GM18868 (cell line): ENCODE measurements around the gene ZNF318.
A peak's percentile ranks its signal among the peaks of the same experiment; 100 is the strongest.
"Not testable (repeated sequence)": the region's sequence is repeated elsewhere in the genome, so short reads cannot be mapped to it uniquely, and the experiment has no call there.

ENCODE experiments used
- ATAC-seq: cut with Tn5 transposase; IDR thresholded peaks from one replicate; pipeline ENCODE4 v1.9.1; 2021; ENCODE audit warnings: mild to moderate bottlenecking, moderate library complexity; ENCODE audit not compliant: unreplicated experiment

ZNF318 gene

DNA sequence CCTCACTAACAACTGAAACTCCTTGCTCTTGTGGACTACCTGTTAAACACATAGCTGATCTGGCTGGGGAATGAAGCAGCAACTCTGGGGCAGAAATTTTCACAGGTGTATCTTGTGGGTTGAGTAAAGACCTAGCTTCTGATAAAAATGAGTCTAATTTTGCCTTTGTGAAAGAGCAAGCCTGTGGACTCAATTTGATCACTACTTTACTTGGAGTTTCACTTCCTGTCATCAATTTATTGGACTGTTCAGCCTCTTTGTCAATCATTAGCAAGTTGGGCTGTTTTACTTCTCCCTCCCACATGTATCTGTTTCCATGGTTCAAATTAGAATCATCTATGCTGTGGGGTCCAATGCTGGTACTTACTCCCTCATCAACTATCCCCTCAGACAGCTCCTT, 31.2 kb downstream of the ZNF318 start:
- no peak for ATAC-seq

GRCh38 chr6:43336382-43336781, 33.1 kb downstream of the ZNF318 start:
- no peak for ATAC-seq

GRCh38 chr6:43335469-43335868, 34.0 kb downstream of the ZNF318 start:
- ATAC-seq, result no peak

GRCh38 chr6:43334466-43335095, 34.9 kb downstream of the ZNF318 start:
- ATAC-seq, result no peak

- ATAC-seq, result no peak
Measured at GRCh38 chr6:43331891-43332290, 37.6 kb downstream of the ZNF318 start.

DNA sequence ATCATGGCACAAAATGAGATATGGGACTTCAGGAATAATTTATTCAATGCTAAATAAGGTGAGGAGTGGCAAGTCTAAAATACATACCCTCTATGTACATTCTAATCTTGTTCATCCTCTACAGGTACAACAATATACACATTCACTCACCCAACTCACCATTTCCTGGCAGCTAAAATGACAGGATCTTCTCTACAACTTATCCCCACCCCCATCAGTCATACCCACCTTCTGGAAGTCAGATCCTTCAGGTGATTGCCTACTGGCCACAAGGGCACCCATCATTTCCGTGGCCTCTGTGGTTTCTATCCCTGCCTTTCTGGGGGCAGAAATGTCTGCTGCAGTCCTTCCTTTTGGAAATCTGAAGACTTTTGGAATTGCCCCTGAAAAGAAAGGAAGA, 38.0 kb downstream of the ZNF318 start:
- no peak for ATAC-seq

DNA sequence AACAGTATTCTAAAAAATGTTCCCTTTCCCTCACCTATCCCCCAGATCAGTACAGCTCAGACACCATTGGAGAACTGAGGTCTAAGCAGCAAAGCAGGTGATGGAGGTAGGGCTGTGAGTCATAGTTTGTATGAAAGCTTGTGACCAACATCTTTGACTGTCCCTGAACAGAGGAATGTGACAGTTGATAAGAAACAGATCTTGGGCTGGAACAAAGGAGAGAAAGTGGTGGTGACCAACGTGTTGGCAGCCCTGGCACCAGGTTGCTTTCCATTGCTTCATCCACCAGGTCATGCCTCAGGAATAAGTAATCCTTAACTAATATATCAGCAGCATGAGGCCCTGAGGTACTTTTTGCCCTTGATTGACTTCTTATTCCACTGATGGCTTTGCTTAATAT, 40.9 kb downstream of the ZNF318 start:
- no peak for ATAC-seq

DNA sequence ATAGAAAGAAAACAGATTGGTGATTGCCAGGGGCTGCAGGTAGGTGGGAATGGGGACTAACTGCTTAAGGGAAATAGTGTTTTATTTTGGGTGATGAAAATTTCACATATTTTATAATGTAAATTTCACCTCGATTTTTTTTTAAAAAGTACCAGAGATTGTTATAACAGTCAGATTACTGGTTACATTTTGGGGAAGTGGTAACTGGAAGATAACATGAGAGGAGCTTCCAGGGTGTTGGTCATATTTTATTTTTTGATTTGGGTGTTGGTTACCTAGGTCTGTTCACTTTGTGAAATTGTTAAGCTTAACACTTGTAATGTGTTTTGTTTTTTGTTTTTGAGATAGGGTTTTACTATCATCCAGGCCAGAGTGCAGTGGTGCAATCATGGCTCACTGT, 43.6 kb downstream of the ZNF318 start:
- ATAC-seq, result no peak

DNA sequence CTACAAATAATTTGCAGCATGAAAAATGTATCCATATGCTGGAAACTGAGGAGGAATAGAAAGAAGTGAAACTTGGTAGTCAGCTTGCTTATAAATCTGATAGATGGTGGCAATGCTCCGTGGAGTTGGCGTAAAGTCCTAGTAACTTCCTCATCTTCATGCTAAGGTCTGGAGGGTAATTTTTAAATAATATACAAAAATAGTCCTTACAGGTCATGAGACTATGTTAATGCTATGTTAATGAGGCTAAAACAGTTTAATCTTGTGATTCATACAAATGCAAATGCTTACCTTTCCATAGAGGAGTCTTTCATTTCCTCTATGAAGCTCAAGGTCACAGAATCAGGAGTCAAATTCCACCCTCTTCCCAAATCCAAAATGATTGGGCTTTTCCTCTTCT, 51.4 kb downstream of the ZNF318 start:
- ATAC-seq, result no peak

DNA sequence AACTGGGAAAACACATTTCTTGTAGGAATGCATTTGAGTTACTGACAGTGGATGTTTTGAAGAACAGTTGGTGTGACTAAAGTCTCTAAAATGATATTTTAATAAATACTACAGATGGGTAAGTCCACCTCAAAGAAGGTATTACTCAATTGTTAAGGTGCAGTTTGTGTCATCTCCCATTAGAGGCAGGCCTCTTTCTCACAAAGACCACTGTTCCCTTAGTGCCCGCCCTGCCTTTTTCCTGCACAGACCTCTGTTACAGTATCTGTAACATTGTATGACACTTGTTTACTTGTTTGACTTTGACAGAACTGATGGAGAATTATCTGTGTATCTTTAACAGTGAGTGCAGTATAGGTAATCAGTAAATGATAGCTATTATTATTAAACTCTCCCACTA, 55.6 kb downstream of the ZNF318 start:
- ATAC-seq, result no peak

DNA sequence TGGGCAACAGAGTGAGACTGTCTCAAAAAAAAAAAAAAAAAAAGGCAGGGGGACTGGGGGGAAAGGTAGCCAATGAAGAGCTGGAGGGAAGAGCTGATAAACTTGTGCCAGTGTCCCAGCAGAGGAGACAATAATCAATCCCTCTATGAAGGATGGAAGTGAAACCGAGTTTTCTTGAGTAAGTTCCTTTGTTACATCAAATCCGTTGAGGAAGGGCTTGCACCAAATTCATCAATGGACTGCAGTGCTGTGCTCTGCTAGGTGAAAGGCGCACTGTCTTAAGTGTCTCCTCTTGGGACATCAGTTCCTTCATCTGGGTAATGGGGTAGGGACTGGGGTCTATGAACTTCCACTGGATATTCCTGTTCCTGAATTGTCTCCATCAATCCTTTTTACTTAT, 57.8 kb downstream of the ZNF318 start:
- ATAC-seq, result no peak

DNA sequence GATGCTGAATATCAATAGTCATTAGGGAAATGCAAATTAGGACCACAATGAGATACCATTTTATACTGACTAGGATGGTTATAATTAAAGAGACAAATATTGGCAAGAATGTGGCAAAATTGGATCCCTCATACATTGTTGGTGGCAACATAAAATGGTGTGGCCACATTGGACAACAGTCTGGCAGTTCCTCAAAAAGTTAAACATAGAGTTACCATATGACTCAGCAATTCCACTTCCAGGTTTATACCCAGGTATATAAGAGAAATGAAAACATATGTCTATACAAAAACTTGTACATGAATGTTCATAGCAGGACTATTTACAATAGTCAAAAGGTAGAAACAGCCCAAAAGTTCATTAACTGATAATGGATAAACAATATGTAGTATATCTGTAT, 58.8 kb downstream of the ZNF318 start:
- ATAC-seq, result no peak

- no peak for ATAC-seq
Measured at GRCh38 chr6:43310134-43310533, 59.3 kb downstream of the ZNF318 start.

- no peak for ATAC-seq
Measured at GRCh38 chr6:43308990-43309477, 60.4 kb downstream of the ZNF318 start.

DNA sequence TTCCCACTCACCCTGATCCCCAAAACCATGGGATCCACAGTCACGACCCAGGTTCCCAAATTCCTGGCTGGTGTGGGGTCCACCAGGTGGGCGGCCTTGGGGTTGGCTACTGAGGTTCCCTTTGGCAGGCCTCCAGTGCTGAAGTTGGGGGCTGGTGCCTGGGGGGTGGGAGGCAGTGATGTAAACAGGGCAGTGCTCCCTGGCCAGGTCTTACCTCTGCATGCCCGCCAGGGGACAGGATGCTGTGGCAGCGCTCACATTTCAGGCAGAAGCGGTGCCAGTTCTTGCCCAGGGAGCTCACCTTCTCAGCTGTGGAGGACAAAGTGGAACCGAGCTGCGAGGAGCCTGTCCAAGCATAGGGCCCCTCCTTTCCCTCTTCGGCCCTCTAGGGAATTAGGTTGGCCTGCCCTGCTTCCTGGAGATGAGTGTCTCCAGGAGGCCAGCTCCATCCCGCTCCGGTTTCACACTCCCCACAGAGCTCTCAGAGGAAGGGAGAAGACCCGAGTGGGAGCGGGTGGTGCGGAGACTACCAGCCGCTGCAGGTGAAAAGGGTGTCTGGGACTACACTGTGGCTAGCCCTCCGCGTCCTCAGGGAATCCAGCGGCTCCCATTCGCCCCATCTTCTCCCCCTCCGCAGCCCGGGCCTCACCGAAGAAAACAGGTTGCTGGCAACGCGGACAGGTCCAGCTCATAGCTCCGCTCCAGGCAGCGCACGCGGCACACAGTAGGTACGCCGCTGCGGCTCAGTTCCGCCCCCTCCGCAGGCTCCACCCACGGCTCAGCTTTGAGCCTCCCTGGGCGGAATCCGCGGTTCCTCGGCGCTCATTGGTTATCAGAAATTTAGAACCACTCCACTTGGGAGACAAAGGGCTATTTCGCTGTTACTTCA, 61.1 kb downstream of the ZNF318 start, which contains the start of gene CRIP3:
Gene CRIP3 (minus strand): TSS at position 726 of the 889 bp plus-strand sequence. CDS start 34 bp downstream, at position 692.
- ATAC-seq, result peak; percentile 55

GRCh38 chr6:43307451-43308100, 61.9 kb downstream of the ZNF318 start:
- no peak for ATAC-seq

GRCh38 chr6:43306086-43306485, 63.4 kb downstream of the ZNF318 start:
- no peak for ATAC-seq

DNA sequence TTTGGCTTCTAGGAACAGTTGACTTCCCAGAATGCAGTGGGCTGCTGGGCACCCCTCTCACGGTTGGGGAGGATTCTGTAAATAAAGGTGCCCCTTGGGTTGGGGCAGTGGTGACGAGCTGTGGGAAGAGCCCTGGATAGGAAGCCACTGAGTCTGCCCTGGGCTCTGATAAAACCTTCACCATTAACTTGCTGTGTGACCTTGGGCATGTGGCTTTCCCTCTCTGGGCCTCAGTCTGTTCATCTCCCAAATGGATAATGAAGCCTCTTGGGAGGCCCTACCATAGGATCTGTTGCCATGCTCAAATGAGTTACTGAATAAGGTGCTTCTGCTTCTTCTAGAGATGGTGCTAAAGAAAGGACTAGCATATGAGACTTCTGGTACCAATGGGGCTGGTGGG, 64.6 kb downstream of the ZNF318 start:
- ATAC-seq, result no peak

DNA sequence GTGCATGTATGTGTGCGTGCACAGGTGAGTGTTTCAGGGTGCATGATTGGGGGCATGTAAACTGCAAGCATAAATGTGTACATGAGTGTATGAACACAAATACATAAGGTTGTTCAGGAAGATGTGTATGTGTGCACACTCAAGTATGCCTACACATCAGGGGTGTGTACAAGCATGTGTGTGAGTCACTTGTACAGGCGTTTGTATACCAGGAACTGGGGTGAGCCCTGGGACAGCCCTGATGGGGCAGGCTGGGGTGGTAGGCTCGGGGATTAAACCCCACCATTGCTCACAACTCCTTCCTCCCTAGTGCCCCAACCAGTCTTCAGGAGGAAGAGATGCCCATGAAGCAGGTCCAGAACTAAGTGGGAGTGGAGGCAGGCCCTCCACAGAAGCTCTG, 65.1 kb downstream of the ZNF318 start:
- ATAC-seq, result no peak

GRCh38 chr6:43303751-43304331, 65.6 kb downstream of the ZNF318 start:
- no peak for ATAC-seq

- ATAC-seq, result not testable (repeated sequence)
Measured at GRCh38 chr6:43303006-43303405, 66.4 kb downstream of the ZNF318 start.
